Stimulated activated CD4-positive, alpha-beta T cell treated with anti-CD3 and anti-CD28 coated beads, Interleukin-15, amount 100 ng/mL, for 48 hours (primary cell): Measurements from ENCODE around the gene SCN7A.
"Not testable (repeated sequence)": the region's sequence is repeated elsewhere in the genome, so short reads cannot be mapped to it uniquely, and the experiment has no call there.

Experiments used
- DNase-seq, 2 donors: peaks; one replicate each; pipeline ENCODE4 v3.0.0-alpha.2; 2020; ENCODE audit warnings: low read depth in 2 of 2

Gene SCN7A

DNA sequence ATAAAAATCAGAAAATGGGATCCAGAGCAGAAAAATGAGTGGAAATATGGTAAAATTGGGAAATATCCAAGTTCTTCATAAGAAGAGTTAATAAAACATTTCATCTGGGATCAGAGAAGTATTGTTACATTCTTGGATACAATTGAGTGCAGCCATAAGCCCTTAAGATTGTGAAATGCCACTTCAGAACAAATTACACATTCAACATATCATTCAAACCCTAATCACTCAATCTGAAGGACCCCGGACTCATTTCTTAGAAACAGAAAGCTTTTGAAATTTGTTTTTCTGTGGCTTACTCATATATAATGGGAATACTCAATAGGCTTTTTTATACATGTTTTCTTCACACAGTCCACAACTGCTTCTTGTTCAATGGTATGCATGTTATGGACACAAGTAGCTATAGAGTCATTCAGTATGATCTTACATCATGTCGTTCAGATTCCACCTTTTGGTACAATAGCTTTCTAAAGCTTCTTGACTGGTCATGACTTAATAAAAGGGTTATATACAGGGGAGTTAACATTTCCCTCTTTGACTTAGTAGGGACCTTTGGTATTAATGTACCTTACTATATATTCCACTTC, 39.9 kb downstream of the SCN7A start:
- no peak for DNase-seq

DNA sequence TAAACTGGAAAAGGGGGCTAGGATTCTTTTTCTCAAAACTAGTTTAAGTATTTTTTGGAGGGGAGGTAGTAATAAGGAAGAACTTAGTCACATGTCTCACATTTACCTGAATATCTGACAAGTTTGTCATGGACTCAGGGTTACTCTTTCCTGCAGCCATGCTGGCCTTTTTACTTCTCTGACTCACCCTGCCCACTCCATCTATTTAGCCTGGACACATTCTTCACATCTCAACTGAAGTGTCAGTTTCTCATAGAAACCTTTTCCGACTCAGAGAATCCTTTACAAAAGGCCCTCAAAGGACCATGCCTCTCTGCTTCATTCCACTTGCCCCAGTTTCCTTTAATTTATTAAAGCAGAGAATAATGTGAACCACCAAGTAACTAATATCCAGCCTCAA, 42.6 kb downstream of the SCN7A start:
- DNase-seq: no peak

GRCh38 chr2:166449439-166449838, 44.6 kb downstream of the SCN7A start:
- no peak for DNase-seq

DNA sequence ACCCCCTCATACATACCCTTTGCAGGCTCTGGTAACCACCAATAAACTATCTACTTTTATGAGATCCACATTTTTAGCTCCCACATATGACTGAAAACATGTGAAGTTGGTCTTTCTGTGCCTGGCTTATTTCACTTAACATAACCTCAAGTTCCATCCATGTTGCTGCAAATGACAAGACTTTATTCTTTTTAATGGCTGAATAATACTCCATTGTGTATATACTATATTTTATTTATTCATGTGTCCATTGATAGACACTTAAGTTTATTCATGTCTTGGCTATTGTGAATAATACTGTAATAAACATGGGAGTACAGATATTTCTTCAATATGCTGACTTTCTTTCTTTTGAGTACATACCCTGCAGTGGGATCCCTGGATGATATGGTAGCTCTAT, 45.9 kb downstream of the SCN7A start:
- no peak for DNase-seq

- no peak for DNase-seq
Observed at GRCh38 chr2:166444306-166444705, 49.7 kb downstream of the SCN7A start.

DNA sequence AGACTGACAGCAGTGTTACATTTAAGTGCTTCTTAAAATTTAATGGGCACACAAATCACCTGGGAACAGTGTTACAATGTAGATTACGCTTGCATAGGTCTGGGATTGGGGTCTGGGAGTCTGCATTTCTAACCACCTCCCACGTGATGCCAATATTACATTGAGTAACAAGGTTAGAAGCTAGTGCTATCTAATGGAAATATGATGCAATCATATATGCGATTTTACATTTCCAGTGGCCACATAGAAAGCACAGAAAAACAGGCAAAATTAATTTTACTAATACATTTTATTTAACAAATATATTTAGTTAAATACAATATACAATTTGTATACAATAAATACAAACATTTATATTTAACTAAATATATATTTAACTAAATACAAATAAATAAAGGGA, 53.7 kb downstream of the SCN7A start:
- DNase-seq: no peak

DNA sequence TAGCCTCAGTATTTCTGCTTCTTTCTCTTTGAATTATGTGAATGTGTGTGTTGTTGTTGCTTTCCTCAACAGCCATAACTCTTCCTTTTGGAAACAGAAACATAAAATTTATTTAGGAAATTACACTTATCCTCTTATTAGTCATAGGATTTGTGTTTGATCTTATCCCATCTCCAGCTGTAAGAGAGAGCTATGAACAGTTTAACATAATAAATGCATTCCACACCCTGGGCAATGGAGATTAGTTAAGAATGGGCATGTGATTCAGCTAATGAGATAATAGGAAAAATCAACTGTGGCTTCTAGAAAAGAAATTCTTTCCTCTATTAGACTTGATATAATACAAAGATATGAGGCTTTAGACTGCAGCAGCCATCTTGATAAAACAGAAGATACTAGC, 55.0 kb downstream of the SCN7A start:
- no peak for DNase-seq

- DNase-seq: no peak
Observed at GRCh38 chr2:166436976-166437375, 57.1 kb downstream of the SCN7A start.

- DNase-seq: no peak
Observed at GRCh38 chr2:166436189-166436588, 57.9 kb downstream of the SCN7A start.

GRCh38 chr2:166434491-166434890, 59.6 kb downstream of the SCN7A start:
- DNase-seq: no peak

DNA sequence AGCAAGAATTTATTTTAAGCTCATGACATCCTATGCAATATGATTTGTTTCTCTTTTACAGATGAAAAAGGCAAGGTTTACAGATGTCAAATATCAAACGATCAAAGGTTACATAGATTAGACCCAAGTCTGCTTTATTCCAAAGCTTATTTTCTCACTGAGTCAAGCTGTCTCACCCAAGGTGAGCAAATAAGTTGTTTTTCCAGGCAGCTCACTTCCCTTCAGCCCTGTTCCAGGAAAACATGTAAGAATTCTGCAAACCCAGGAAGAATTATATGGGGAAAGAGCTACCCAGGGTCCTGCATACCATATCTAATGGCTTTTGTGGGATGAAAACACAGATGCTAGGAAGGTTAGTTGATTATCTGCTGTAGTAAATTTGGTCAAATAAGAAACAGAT, 60.6 kb downstream of the SCN7A start:
- no peak for DNase-seq

DNA sequence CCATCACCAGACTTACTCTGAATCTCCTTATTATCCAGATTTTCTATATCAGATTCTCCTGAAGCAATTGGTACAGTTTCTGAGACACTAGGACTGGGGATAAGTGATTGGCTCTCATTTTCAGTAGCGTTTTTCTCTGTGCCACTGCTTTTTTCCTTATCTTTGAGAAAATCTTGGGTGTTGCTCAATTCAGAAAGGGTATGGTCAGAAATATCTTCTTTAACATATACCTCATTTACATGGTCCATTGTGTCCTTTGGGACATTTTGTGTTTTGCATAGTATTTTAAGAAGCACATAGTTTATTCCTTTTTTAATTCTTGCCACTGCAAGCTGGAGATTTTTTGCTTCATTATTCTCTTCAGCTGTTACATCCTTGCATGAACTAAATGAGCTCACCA, 61.7 kb downstream of the SCN7A start:
- DNase-seq: no peak

DNA sequence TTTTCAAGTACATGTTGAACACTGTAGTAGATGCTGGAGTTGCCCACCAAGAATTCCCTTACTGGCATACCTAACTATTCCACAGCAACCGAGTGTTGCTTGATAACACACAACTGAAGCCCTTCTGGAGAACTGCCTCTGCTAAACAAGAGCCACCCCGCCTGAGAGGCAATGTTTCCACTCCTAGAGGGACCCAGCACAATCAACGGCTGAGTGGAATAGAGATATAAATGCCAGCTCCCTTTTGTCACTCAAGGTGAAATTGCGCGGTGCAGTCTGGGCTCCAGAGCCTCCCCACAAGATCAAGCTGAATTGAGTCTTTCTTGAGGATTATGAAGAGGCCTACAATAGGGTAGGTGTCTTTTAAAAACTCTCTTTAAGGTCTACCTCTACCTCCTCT, 69.2 kb downstream of the SCN7A start:
- DNase-seq: no peak

GRCh38 chr2:166419616-166419934, 74.5 kb downstream of the SCN7A start:
- DNase-seq: no peak

DNA sequence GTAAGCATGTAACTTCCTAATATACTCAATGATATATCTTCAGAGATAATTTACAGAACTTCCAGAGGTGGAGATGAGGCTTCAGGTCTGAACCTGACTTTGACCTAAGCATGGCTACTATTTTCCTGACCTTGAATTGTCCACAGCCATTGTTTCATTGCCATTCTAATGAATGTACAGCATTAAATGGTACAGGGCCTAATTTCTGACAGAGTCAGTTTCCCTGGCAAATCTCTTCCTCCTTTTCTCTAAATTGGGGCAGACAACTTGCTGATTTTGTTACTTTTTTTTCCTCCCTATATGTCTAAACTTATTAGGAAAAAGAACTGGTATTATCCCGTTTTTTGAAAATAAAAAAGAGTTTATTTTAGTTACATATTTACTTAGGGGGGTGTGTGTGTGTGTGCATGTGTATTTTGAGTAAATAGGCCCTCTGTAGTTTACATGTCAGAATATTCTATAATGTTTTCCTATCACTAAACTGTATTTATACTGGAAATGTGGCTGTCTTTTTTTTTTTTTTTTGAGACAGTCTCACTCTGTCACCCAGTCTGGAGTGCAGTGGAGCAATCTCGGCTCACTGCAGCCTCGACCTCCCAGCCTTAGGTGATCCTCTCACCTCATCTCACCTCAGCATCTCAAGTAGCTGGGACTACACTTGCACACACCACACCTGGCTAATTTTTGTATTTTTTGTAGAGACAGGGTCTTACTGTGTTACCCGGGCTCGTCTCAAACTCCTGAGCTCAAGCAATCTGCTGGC, 75.0 kb downstream of the SCN7A start:
- no peak for DNase-seq

DNA sequence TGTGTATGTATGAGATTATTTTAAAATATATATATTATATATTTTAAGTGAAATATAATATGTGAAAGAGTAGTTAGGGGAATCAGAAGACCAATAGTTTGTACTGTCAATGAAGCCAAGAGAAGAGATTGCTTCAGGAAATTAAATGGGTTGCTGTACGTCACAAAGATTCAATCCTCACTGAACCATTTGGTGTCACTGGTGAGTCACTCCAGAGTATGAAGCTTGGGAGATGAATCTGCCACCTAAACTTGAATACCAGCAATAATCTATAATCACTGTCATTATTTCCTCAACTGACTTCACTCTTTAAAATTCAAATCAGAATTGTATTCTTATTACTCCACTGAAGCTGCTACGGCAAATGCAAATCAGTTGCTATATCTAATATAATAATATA, 76.4 kb downstream of the SCN7A start:
- DNase-seq: no peak

- no peak for DNase-seq
Observed at GRCh38 chr2:166413255-166413654, 80.8 kb downstream of the SCN7A start.

GRCh38 chr2:166411473-166412230, 82.4 kb downstream of the SCN7A start:
- no peak for DNase-seq

DNA sequence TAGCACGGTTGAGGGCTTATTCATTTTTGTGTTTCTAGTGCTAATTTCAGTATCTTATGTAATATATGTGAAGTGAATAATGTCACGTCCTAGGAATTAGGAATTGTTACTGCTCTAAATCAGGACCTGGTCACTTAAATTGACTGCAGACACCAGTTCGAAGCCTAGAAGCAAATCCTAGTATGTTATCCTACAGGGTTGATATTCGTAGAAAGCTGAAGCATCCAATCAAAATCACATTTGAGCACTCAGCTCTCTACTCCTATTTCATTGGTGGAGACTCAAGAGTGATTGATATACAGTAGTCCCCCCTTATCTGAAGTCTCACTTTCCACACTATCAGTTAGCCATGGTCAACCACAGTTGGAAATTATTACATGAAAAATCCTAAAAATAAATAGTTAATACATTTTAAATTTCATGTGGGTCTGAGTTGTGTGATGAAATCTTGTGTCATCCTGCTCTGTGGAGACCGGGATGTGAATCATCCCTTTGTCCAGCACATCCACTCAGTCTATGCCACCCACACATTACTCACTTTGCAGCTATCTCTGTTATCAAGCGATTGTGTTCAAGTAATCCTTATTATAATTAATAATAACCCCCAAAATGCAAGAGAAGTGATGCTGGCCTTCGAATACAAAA, 83.1 kb downstream of the SCN7A start:
- DNase-seq: no peak

- DNase-seq: not testable (repeated sequence)
Observed at GRCh38 chr2:166407746-166408145, 86.3 kb downstream of the SCN7A start.

DNA sequence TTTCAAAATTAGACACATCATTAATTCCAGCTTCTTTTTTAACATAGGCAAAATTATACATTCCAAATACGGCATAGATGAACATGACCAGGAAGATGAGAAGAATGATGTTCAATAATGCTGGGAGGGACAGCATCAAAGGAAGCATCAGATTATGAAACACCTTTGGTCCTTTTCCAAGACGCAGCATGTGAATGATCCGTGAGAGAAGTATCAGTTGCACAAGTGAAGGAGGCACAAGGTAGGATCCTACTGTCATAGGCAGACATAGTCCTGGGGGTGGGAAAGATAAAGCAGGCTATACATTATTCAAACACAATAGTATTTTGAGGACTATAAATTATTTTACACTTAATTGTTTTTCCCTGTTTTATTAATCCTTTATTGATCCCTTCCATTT, 87.7 kb downstream of the SCN7A start:
- no peak for DNase-seq

DNA sequence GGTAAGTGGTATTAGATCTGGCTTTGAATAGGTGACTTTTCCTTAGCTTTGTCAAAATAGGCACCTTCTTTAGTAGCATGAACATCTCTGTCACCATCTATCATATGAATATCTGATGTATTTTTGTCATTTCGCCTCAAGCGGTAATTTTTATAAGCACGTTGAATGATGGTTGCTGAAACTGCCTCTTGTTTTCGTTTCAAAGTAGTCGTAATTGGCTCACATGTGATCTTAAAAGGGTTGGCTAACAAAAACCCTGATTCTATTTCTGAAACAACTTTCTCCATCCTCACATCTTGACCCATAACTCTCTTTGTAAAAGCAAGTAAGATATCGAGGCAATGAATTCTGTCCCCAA, 88.5 kb downstream of the SCN7A start:
- no peak for DNase-seq
